H9 (cell line): Measurements from ENCODE around the gene STRA6. TPM values are rescaled to one million over a fixed set of nuclear protein-coding genes. Genes with fewer than 3 reads are reported as not detected.

Source experiments
- DNase-seq: peaks from one replicate; pipeline ENCODE4 v3.0.0-alpha.2; 2017
- H2AFZ ChIP-seq: one replicate; pipeline ENCODE4 v1.6.1; 2013; ENCODE audit warnings: mild to moderate bottlenecking, low read length, control low read depth, moderate library complexity
- H2AK5ac ChIP-seq: 2 replicates; pipeline ENCODE4 v1.6.1; 2013; ENCODE audit warnings: low read length, control low read depth, mixed read lengths; ENCODE audit not compliant: insufficient read length
- H2BK120ac ChIP-seq: one replicate; pipeline ENCODE4 v1.6.1; 2013; ENCODE audit warnings: low read depth, mild to moderate bottlenecking, low read length, control low read depth, inconsistent platforms; ENCODE audit not compliant: poor library complexity, severe bottlenecking
- H2BK12ac ChIP-seq: 2 replicates; pipeline ENCODE4 v1.6.1; 2013; ENCODE audit warnings: low read length, control low read depth, mixed read lengths, low read depth; ENCODE audit not compliant: insufficient read length
- H2BK15ac ChIP-seq: 2 replicates; pipeline ENCODE4 v1.6.1; 2013; ENCODE audit warnings: low read depth, low read length, control low read depth
- H2BK20ac ChIP-seq: one replicate; pipeline ENCODE4 v1.6.1; 2013; ENCODE audit warnings: low read depth, mild to moderate bottlenecking, low read length, control low read depth, inconsistent platforms; ENCODE audit not compliant: poor library complexity, severe bottlenecking
- H2BK5ac ChIP-seq: 2 replicates; pipeline ENCODE4 v1.6.1; 2013; ENCODE audit warnings: low read length, control low read depth, mixed read lengths; ENCODE audit not compliant: insufficient read length
- H3K14ac ChIP-seq: 2 replicates; pipeline ENCODE4 v1.6.1; 2013; ENCODE audit warnings: low read length, control low read depth; ENCODE audit not compliant: insufficient read depth
- H3K18ac ChIP-seq: 2 replicates; pipeline ENCODE4 v1.6.1; 2013; ENCODE audit warnings: low read depth, mild to moderate bottlenecking, mixed read lengths, low read length, control low read depth; ENCODE audit not compliant: insufficient read length
- H3K23ac ChIP-seq: 2 replicates; pipeline ENCODE4 v1.6.1; 2013; ENCODE audit warnings: low read length, control low read depth, mixed read lengths, low read depth; ENCODE audit not compliant: insufficient read length
- H3K23me2 ChIP-seq: 2 replicates; pipeline ENCODE4 v1.6.1; 2013; ENCODE audit warnings: low read depth, mild to moderate bottlenecking, mixed read lengths, low read length, control low read depth; ENCODE audit not compliant: insufficient read length, poor library complexity, severe bottlenecking
- H3K27ac ChIP-seq: 2 replicates; pipeline ENCODE4 v1.5.1; 2013; ENCODE audit warnings: low read length, control low read depth, mixed read lengths, low read depth; ENCODE audit not compliant: insufficient read length
- H3K27me3 ChIP-seq: 2 replicates; pipeline ENCODE4 v1.6.1; 2013; ENCODE audit warnings: low read length, control low read depth, inconsistent platforms; ENCODE audit not compliant: insufficient read depth
- H3K4ac ChIP-seq: 2 replicates; pipeline ENCODE4 v1.6.1; 2013; ENCODE audit warnings: low read depth, mild to moderate bottlenecking, control low read depth, inconsistent platforms, low read length, moderate library complexity
- H3K4me1 ChIP-seq: 2 replicates; pipeline ENCODE4 v1.6.1; 2013; ENCODE audit warnings: low read length, control low read depth, inconsistent platforms; ENCODE audit not compliant: insufficient read depth
- H3K4me2 ChIP-seq: 2 replicates; pipeline ENCODE4 v1.6.1; 2013; ENCODE audit warnings: low read length, control low read depth, mixed read lengths; ENCODE audit not compliant: insufficient read length, insufficient read depth
- H3K56ac ChIP-seq: 2 replicates; pipeline ENCODE4 v1.6.1; 2013; ENCODE audit warnings: low read depth, mild to moderate bottlenecking, mixed read lengths, low read length, control low read depth; ENCODE audit not compliant: insufficient read length
- H3K79me1 ChIP-seq: 2 replicates; pipeline ENCODE4 v1.6.1; 2013; ENCODE audit warnings: low read depth, mild to moderate bottlenecking, moderate library complexity, low read length, control low read depth, inconsistent platforms; ENCODE audit not compliant: insufficient read depth, poor library complexity, severe bottlenecking
- H3K79me2 ChIP-seq: 2 replicates; pipeline ENCODE4 v1.6.1; 2013; ENCODE audit warnings: low read length, control low read depth, inconsistent platforms; ENCODE audit not compliant: insufficient read depth
- H3K9ac ChIP-seq: 2 replicates; pipeline ENCODE4 v1.6.1; 2013; ENCODE audit warnings: low read length, control low read depth, mixed read lengths; ENCODE audit not compliant: insufficient read length; ENCODE audit errors: extremely low read depth
- H3K9me3 ChIP-seq: one replicate; pipeline ENCODE4 v1.6.1; 2013; ENCODE audit warnings: low read depth, low read length, inconsistent platforms; ENCODE audit not compliant: control insufficient read depth
- H3T11ph ChIP-seq: one replicate; pipeline ENCODE4 v1.6.1; 2013; ENCODE audit warnings: mild to moderate bottlenecking, low read length, control low read depth, inconsistent platforms
- H4K20me1 ChIP-seq: one replicate; pipeline ENCODE4 v1.6.1; 2013; ENCODE audit not compliant: control insufficient read depth, insufficient read length, insufficient read depth
- H4K5ac ChIP-seq: 2 replicates; pipeline ENCODE4 v1.6.1; 2013; ENCODE audit warnings: low read depth, mild to moderate bottlenecking, mixed read lengths, low read length, control low read depth; ENCODE audit not compliant: insufficient read length
- H4K8ac ChIP-seq: replicated peaks from 2 replicates; pipeline ENCODE4 v1.6.1; 2013; ENCODE audit warnings: low read length, control low read depth, mixed read lengths, low read depth; ENCODE audit not compliant: insufficient read length
- H4K91ac ChIP-seq: 2 replicates; pipeline ENCODE4 v1.6.1; 2013; ENCODE audit warnings: low read depth, mild to moderate bottlenecking, moderate library complexity, mixed read lengths, low read length, control low read depth; ENCODE audit not compliant: insufficient read length
- H3K27ac Mint-ChIP-seq, 3 experiments: 2 replicates in 2 of 3; 3 replicates in 1 of 3; pipeline ENCODE4 v1.8.0; 2020 to 2021; ENCODE audit warnings: mixed read lengths in 3 of 3, mild to moderate bottlenecking in 1 of 3, moderate library complexity in 1 of 3
- H3K27me3 Mint-ChIP-seq: 2 replicates; pipeline ENCODE4 v1.8.0; 2021; ENCODE audit warnings: low read depth, mild to moderate bottlenecking, moderate library complexity, mixed read lengths
- H3K36me3 Mint-ChIP-seq, 3 experiments: 2 replicates in 2 of 3; 3 replicates in 1 of 3; pipeline ENCODE4 v1.8.0; 2020 to 2021; ENCODE audit warnings: low read depth in 3 of 3, mixed read lengths in 3 of 3; ENCODE audit not compliant: insufficient read depth in 1 of 3
- H3K4me1 Mint-ChIP-seq, 2 experiments: 2 replicates each; pipeline ENCODE4 v1.8.0; 2020; ENCODE audit warnings: mixed read lengths in 2 of 2
- H3K4me3 Mint-ChIP-seq, 2 experiments: 2 replicates in 1 of 2; 3 replicates in 1 of 2; pipeline ENCODE4 v1.8.0; 2020 to 2021; ENCODE audit warnings: mild to moderate bottlenecking in 2 of 2, mixed read lengths in 2 of 2, moderate library complexity in 1 of 2
- H3K9me3 Mint-ChIP-seq, 2 experiments: 2 replicates in 1 of 2; 3 replicates in 1 of 2; pipeline ENCODE4 v1.8.0; 2020; ENCODE audit warnings: mild to moderate bottlenecking in 2 of 2, mixed read lengths in 2 of 2, moderate library complexity in 1 of 2
- CTCF ChIP-seq: fragments of 200-600 bp; sonication (generic); conservative IDR thresholded peaks from 3 replicates; pipeline ENCODE4 v1.8.0; 2021; ENCODE audit warnings: antibody characterized with exemption, mild to moderate bottlenecking
- WGBS: extraction: QIAGEN DNeasy Blood & Tissue Kit; methylation state at CpG from one replicate; pipeline ENCODE4 v1.1.7; 2013; ENCODE audit warnings: missing lambda C conversion rate, low lambda C conversion rate, mixed read lengths; ENCODE audit not compliant: insufficient read length; ENCODE audit errors: extremely low coverage; 5-methylcytosine and 5-hydroxymethylcytosine counted together
- total RNA-seq: library from RNA; stranded (reverse); gene quantifications from 2 replicates; pipeline ENCODE4 v1.2.1, GENCODE V29; 2021

STRA6 gene
- total RNA-seq, 1 experiment from 2014 or later, result 12.8 TPM

GRCh38 chr15:74133694-74134386 lies 68.7 kb downstream of the STRA6 start:
- DNase-seq, result no peak
- Mint-ChIP-seq H3K4me1 (peaks cover 64 to 76% of the 10 kb centered on the region in 2 experiments), H3K36me3 (peaks cover 0 to 1% (median 0%) of the 10 kb centered on the region in 3 experiments; a peak in 3 of 7 replicates), H3K4me3 (peak overlapping the region in 1 of 2 experiments; percentile 81; a peak in 1 of 5 replicates), H3K27me3 (peaks cover 98% of the 10 kb centered on the region), H3K27ac (no peak overlapping the region), H3K9me3 (peaks cover 2 to 6% of the 10 kb centered on the region in 2 experiments; a peak in 2 of 5 replicates)
- Histone ChIP-seq H3K14ac (no peak overlapping the region), H3K23ac (no peak overlapping the region), H2BK20ac (no peak overlapping the region), H2BK5ac (no peak overlapping the region), H3K9ac (no peak overlapping the region), H3K27me3 (peaks cover 71% of the 10 kb centered on the region), H2AK5ac (no peak overlapping the region), H3T11ph (no peak overlapping the region), H3K4ac (no peak overlapping the region), H3K56ac (no peak overlapping the region), H4K20me1 (peaks cover 4% of the 10 kb centered on the region), H3K4me2 (peak overlapping the region; percentile 82), H3K23me2 (peaks cover 17% of the 10 kb centered on the region), H4K91ac (no peak overlapping the region), H3K9me3 (no peaks in the 10 kb centered on the region), H3K4me1 (no peaks in the 10 kb centered on the region; the same call in 1 of the 2 replicates), H2BK15ac (no peak overlapping the region), H2AFZ (no peak overlapping the region), H4K8ac (no peak overlapping the region), H3K18ac (no peak overlapping the region), H2BK12ac (no peak overlapping the region), H2BK120ac (no peak overlapping the region), H3K79me1 (no peaks in the 10 kb centered on the region), H3K27ac (no peak overlapping the region), H4K5ac (no peak overlapping the region), H3K79me2 (no peaks in the 10 kb centered on the region)
- WGBS, result no CpG with 5 or more reads among the region's 71 CpGs
- no peak for TF ChIP-seq CTCF
